ENCODE data around the gene ATL2. TPM values are rescaled to one million over a fixed set of nuclear protein-coding genes. Genes with fewer than 3 reads are reported as not detected.
A peak's percentile ranks its signal among the peaks of the same experiment; 100 is the strongest.
"Not testable (repeated sequence)": the region's sequence is repeated elsewhere in the genome, so short reads cannot be mapped to it uniquely, and the experiment has no call there.

Gene ATL2
- total RNA-seq (2014; rRNA removed; shearing (Covaris generic)): 130 and 148 TPM in 2 replicates
- polyA plus RNA-seq (2015; cell fraction: cytosol; rRNA removed): 82.8 and 83.9 TPM in 2 replicates
- 377 and 491 TPM in 2 replicates for polyA plus RNA-seq (2015; cell fraction: nucleus; rRNA removed)

GRCh38 chr2:38377050-38377828 is at the start of gene ATL2:
TSS of gene ATL2 (minus strand) at chr2:38377273. CDS start at chr2:38377260, 13 bp downstream.
- DNase-seq (ENCODE audit: low read depth, low spot score): peak; percentile 96

GRCh38 chr2:38423763-38424162 is 46.7 kb upstream of the ATL2 start:
- in situ Hi-C loops (cut with HindIII; ENCODE audit: low pct_unique_long_range_greater_than_20kb, low sequenced_read_pairs): no loop called here

More at GRCh38 chr2:38377050-38377828, at the start of gene ATL2:
- in situ Hi-C loops (cut with HindIII; ENCODE audit: low pct_unique_long_range_greater_than_20kb, low sequenced_read_pairs): no loop called here

GRCh38 chr2:38421274-38422056 is 44.4 kb upstream of the ATL2 start:
- DNase-seq (ENCODE audit: low read depth, low spot score): no peak
- in situ Hi-C loops (cut with HindIII; ENCODE audit: low pct_unique_long_range_greater_than_20kb, low sequenced_read_pairs): no loop called here

More at GRCh38 chr2:38423763-38424162, 46.7 kb upstream of the ATL2 start:
- DNase-seq (ENCODE audit: low read depth, low spot score): no peak

GRCh38 chr2:38419499-38419898 is 42.4 kb upstream of the ATL2 start:
- in situ Hi-C loops (cut with HindIII; ENCODE audit: low pct_unique_long_range_greater_than_20kb, low sequenced_read_pairs): no loop called here
- DNase-seq (ENCODE audit: low read depth, low spot score): no peak

GRCh38 chr2:38418735-38419134 is 41.7 kb upstream of the ATL2 start:
- in situ Hi-C loops (cut with HindIII; ENCODE audit: low pct_unique_long_range_greater_than_20kb, low sequenced_read_pairs): no loop called here
- no peak for DNase-seq (ENCODE audit: low read depth, low spot score)

- in situ Hi-C loops (cut with HindIII; ENCODE audit: low pct_unique_long_range_greater_than_20kb, low sequenced_read_pairs): no loop called here
- DNase-seq (ENCODE audit: low read depth, low spot score): peak; percentile 73
Measured at GRCh38 chr2:38417745-38418689, 40.9 kb upstream of the ATL2 start.

- in situ Hi-C loops (cut with HindIII; ENCODE audit: low pct_unique_long_range_greater_than_20kb, low sequenced_read_pairs): no loop called here
- DNase-seq (ENCODE audit: low read depth, low spot score): no peak
Measured at GRCh38 chr2:38416296-38417036, 39.4 kb upstream of the ATL2 start.

GRCh38 chr2:38415728-38416291 is 38.7 kb upstream of the ATL2 start:
- DNase-seq (ENCODE audit: low read depth, low spot score): no peak

GRCh38 chr2:38415023-38415422 is 38.0 kb upstream of the ATL2 start:
- in situ Hi-C loops (cut with HindIII; ENCODE audit: low pct_unique_long_range_greater_than_20kb, low sequenced_read_pairs): no loop called here
- DNase-seq (ENCODE audit: low read depth, low spot score): no peak

More at GRCh38 chr2:38415728-38416291, 38.7 kb upstream of the ATL2 start:
- in situ Hi-C loops (cut with HindIII; ENCODE audit: low pct_unique_long_range_greater_than_20kb, low sequenced_read_pairs): no loop called here

- in situ Hi-C loops (cut with HindIII; ENCODE audit: low pct_unique_long_range_greater_than_20kb, low sequenced_read_pairs); DNase-seq (ENCODE audit: low read depth, low spot score): not testable (repeated sequence)
Measured at GRCh38 chr2:38412235-38412871, 35.3 kb upstream of the ATL2 start.

GRCh38 chr2:38409156-38410102 is 32.4 kb upstream of the ATL2 start:
- in situ Hi-C loops (cut with HindIII; ENCODE audit: low pct_unique_long_range_greater_than_20kb, low sequenced_read_pairs): no loop called here
- no peak for DNase-seq (ENCODE audit: low read depth, low spot score)

GRCh38 chr2:38407111-38407682 is 30.1 kb upstream of the ATL2 start:
- in situ Hi-C loops (cut with HindIII; ENCODE audit: low pct_unique_long_range_greater_than_20kb, low sequenced_read_pairs): no loop called here
- DNase-seq (ENCODE audit: low read depth, low spot score): no peak

GRCh38 chr2:38406597-38407110 is 29.6 kb upstream of the ATL2 start:
- DNase-seq (ENCODE audit: low read depth, low spot score): peak; percentile 49

GRCh38 chr2:38405917-38406596 is 29.0 kb upstream of the ATL2 start:
- in situ Hi-C loops (cut with HindIII; ENCODE audit: low pct_unique_long_range_greater_than_20kb, low sequenced_read_pairs): no loop called here
- DNase-seq (ENCODE audit: low read depth, low spot score): no peak

More at GRCh38 chr2:38406597-38407110, 29.6 kb upstream of the ATL2 start:
- in situ Hi-C loops (cut with HindIII; ENCODE audit: low pct_unique_long_range_greater_than_20kb, low sequenced_read_pairs): no loop called here

All from SK-MEL-5 (cell line).